Mesendoderm (in vitro differentiated cells): ENCODE measurements around the gene LCNL1.

Source experiments
- DNase-seq: peaks from one replicate; pipeline ENCODE4 v3.0.0; 2013
- H2AK5ac ChIP-seq: 2 replicates; pipeline ENCODE4 v1.6.1; 2013; ENCODE audit warnings: low read length, inconsistent platforms
- H2BK120ac ChIP-seq: 2 replicates; pipeline ENCODE4 v1.6.1; 2013; ENCODE audit warnings: low read depth, mild to moderate bottlenecking, low read length, moderate library complexity, mixed read lengths
- H2BK15ac ChIP-seq: replicated peaks from 2 replicates; pipeline ENCODE4 v1.6.1; 2013; ENCODE audit warnings: low read depth, mild to moderate bottlenecking, moderate library complexity
- H2BK5ac ChIP-seq: 2 replicates; pipeline ENCODE4 v1.6.1; 2013; ENCODE audit warnings: low read length, inconsistent platforms
- H3K18ac ChIP-seq: 2 replicates; pipeline ENCODE4 v1.6.1; 2013; ENCODE audit warnings: mild to moderate bottlenecking, low read length, mixed read lengths
- H3K23ac ChIP-seq: one replicate; pipeline ENCODE4 v1.6.1; 2013; ENCODE audit warnings: low read length
- H3K27ac ChIP-seq: 2 replicates; pipeline ENCODE4 v1.5.1; 2013; ENCODE audit warnings: low read depth, mild to moderate bottlenecking, inconsistent platforms, low read length, moderate library complexity
- H3K27me3 ChIP-seq: 2 replicates; pipeline ENCODE4 v1.6.1; 2013; ENCODE audit warnings: low read length, control low read depth, mild to moderate bottlenecking, inconsistent platforms; ENCODE audit not compliant: insufficient read depth, poor library complexity
- H3K36me3 ChIP-seq: 2 replicates; pipeline ENCODE4 v1.6.1; 2013; ENCODE audit warnings: low read length, inconsistent platforms; ENCODE audit not compliant: control insufficient read depth, insufficient read depth
- H3K4ac ChIP-seq: one replicate; pipeline ENCODE4 v1.6.1; 2013; ENCODE audit warnings: low read depth, mild to moderate bottlenecking, low read length, moderate library complexity
- H3K4me1 ChIP-seq: 2 replicates; pipeline ENCODE4 v1.6.1; 2013; ENCODE audit warnings: low read depth, low read length, inconsistent platforms; ENCODE audit not compliant: control insufficient read depth
- H3K4me2 ChIP-seq: 2 replicates; pipeline ENCODE4 v1.6.1; 2013; ENCODE audit warnings: low read length
- H3K4me3 ChIP-seq: 2 replicates; pipeline ENCODE4 v1.5.1; 2013; ENCODE audit warnings: mild to moderate bottlenecking, low read length
- H3K56ac ChIP-seq: one replicate; pipeline ENCODE4 v1.6.1; 2013; ENCODE audit warnings: low read length
- H3K79me1 ChIP-seq: 2 replicates; pipeline ENCODE4 v1.6.1; 2013; ENCODE audit warnings: low read length, inconsistent platforms
- H3K79me2 ChIP-seq: 2 replicates; pipeline ENCODE4 v1.6.1; 2013; ENCODE audit warnings: mild to moderate bottlenecking, low read length; ENCODE audit not compliant: control insufficient read depth, insufficient read depth
- H3K9ac ChIP-seq: 2 replicates; pipeline ENCODE4 v1.6.1; 2013; ENCODE audit warnings: low read length, inconsistent platforms
- H4K5ac ChIP-seq: one replicate; pipeline ENCODE4 v1.6.1; 2013; ENCODE audit warnings: low read length
- H4K8ac ChIP-seq: one replicate; pipeline ENCODE4 v1.6.1; 2013; ENCODE audit warnings: low read depth, mild to moderate bottlenecking, control low read depth, low read length, moderate library complexity
- WGBS: extraction: QIAGEN DNeasy Blood & Tissue Kit; methylation state at CpG from one replicate; pipeline ENCODE4 v1.1.7; 2013; ENCODE audit warnings: low lambda C conversion rate, missing lambda C conversion rate; ENCODE audit not compliant: insufficient coverage; ENCODE audit errors: extremely low coverage; 5-methylcytosine and 5-hydroxymethylcytosine counted together

The LCNL1 gene

GRCh38 chr9:136939431-136939995 lies 43.3 kb upstream of the LCNL1 start:
- Histone ChIP-seq H3K79me2 (peaks cover 3% of the 10 kb centered on the region), H3K27me3 (no peaks in the 10 kb centered on the region), H3K36me3 (peaks cover 12% of the 10 kb centered on the region), H3K23ac (no peak overlapping the region), H4K8ac (no peak overlapping the region), H4K5ac (no peak overlapping the region), H2AK5ac (no peak overlapping the region), H3K56ac (no peak overlapping the region), H3K4me3 (no peak overlapping the region), H2BK120ac (no peak overlapping the region), H3K9ac (no peak overlapping the region), H2BK5ac (no peak overlapping the region), H2BK15ac (no peak overlapping the region), H3K27ac (no peak overlapping the region), H3K79me1 (peaks cover 2% of the 10 kb centered on the region), H3K4me1 (no peaks in the 10 kb centered on the region), H3K4me2 (no peak overlapping the region), H3K4ac (no peak overlapping the region), H3K18ac (no peak overlapping the region)
- DNase-seq: no peak
- no CpG with 5 or more reads among the region's 28 CpGs for WGBS

GRCh38 chr9:136939996-136940525 lies 42.7 kb upstream of the LCNL1 start:
- Histone ChIP-seq H4K5ac (no peak overlapping the region), H3K79me1 (peaks cover 2% of the 10 kb centered on the region)

GRCh38 chr9:136940526-136941230 lies 42.1 kb upstream of the LCNL1 start:
- Histone ChIP-seq H3K27me3 (no peaks in the 10 kb centered on the region), H2AK5ac (no peak overlapping the region), H4K8ac (no peak overlapping the region), H2BK5ac (no peak overlapping the region), H3K4ac (no peak overlapping the region), H4K5ac (no peak overlapping the region), H3K27ac (no peak overlapping the region), H3K23ac (no peak overlapping the region), H3K79me2 (peaks cover 3% of the 10 kb centered on the region), H3K4me1 (no peaks in the 10 kb centered on the region), H3K9ac (no peak overlapping the region), H3K56ac (no peak overlapping the region), H3K4me3 (no peak overlapping the region), H3K36me3 (peaks cover 12% of the 10 kb centered on the region), H3K4me2 (no peak overlapping the region), H2BK15ac (no peak overlapping the region), H3K79me1 (peaks cover 2% of the 10 kb centered on the region), H3K18ac (no peak overlapping the region), H2BK120ac (no peak overlapping the region)
- DNase-seq: no peak
- no CpG with 5 or more reads among the region's 42 CpGs for WGBS

More at GRCh38 chr9:136939996-136940525, 42.7 kb upstream of the LCNL1 start:
- Histone ChIP-seq H3K79me2 (peaks cover 3% of the 10 kb centered on the region), H4K8ac (no peak overlapping the region), H3K4me1 (no peaks in the 10 kb centered on the region), H3K4ac (no peak overlapping the region), H2BK5ac (no peak overlapping the region), H3K27me3 (no peaks in the 10 kb centered on the region), H3K23ac (no peak overlapping the region), H3K4me3 (no peak overlapping the region), H2BK15ac (no peak overlapping the region), H3K27ac (no peak overlapping the region), H3K36me3 (peaks cover 12% of the 10 kb centered on the region), H2AK5ac (no peak overlapping the region), H2BK120ac (no peak overlapping the region), H3K9ac (no peak overlapping the region), H3K4me2 (no peak overlapping the region), H3K56ac (no peak overlapping the region), H3K18ac (no peak overlapping the region)
- no peak for DNase-seq
- no CpG with 5 or more reads among the region's 16 CpGs for WGBS

- Histone ChIP-seq H3K23ac (no peak overlapping the region), H2BK120ac (no peak overlapping the region), H2AK5ac (no peak overlapping the region), H3K27ac (no peak overlapping the region), H3K79me1 (peaks cover 2% of the 10 kb centered on the region), H3K4me1 (no peaks in the 10 kb centered on the region), H2BK5ac (no peak overlapping the region), H3K4ac (no peak overlapping the region), H3K27me3 (no peaks in the 10 kb centered on the region), H4K5ac (no peak overlapping the region), H2BK15ac (no peak overlapping the region), H3K18ac (no peak overlapping the region), H4K8ac (no peak overlapping the region), H3K9ac (no peak overlapping the region), H3K36me3 (peaks cover 12% of the 10 kb centered on the region), H3K56ac (no peak overlapping the region), H3K4me2 (no peak overlapping the region), H3K79me2 (peaks cover 3% of the 10 kb centered on the region), H3K4me3 (no peak overlapping the region)
- WGBS: no CpG with 5 or more reads among the region's 55 CpGs
- DNase-seq: no peak
Measured at GRCh38 chr9:136941231-136942111, 41.3 kb upstream of the LCNL1 start.

GRCh38 chr9:136942112-136942880 lies 40.5 kb upstream of the LCNL1 start:
- H4K5ac ChIP-seq: no peak overlapping the region
- no peaks in the 10 kb centered on the region for H3K27me3 ChIP-seq
- H3K79me2 ChIP-seq: peaks cover 3% of the 10 kb centered on the region
- no peak overlapping the region for H3K56ac ChIP-seq
- no peak overlapping the region for H2BK15ac ChIP-seq
- H2BK120ac ChIP-seq: no peak overlapping the region
- H3K4me3 ChIP-seq: no peak overlapping the region
- no peak overlapping the region for H2BK5ac ChIP-seq
- H3K18ac ChIP-seq: no peak overlapping the region
- H3K4me2 ChIP-seq: no peak overlapping the region
- H3K23ac ChIP-seq: no peak overlapping the region
- no peak overlapping the region for H4K8ac ChIP-seq
- H3K27ac ChIP-seq: no peak overlapping the region
- WGBS: no CpG with 5 or more reads among the region's 60 CpGs
- peaks cover 12% of the 10 kb centered on the region for H3K36me3 ChIP-seq
- H2AK5ac ChIP-seq: no peak overlapping the region
- H3K4ac ChIP-seq: no peak overlapping the region
- no peak overlapping the region for H3K9ac ChIP-seq
- no peak for DNase-seq
- H3K79me1 ChIP-seq: peaks cover 2% of the 10 kb centered on the region
- no peaks in the 10 kb centered on the region for H3K4me1 ChIP-seq
